HS-5 (cell line): ENCODE data around the gene ZNF750.
"Not testable (repeated sequence)": the region's sequence is repeated elsewhere in the genome, so short reads cannot be mapped to it uniquely, and the experiment has no call there.

Experiments used
- DNase-seq: peaks from one replicate; pipeline ENCODE4 v3.0.0-alpha.2; 2012; ENCODE audit warnings: low read depth

ZNF750 gene

GRCh38 chr17:82793974-82794630, 45.7 kb downstream of the ZNF750 start:
- DNase-seq = no peak

- DNase-seq = peak; percentile 41
Measured at GRCh38 chr17:82791532-82791931, 48.3 kb downstream of the ZNF750 start.

GRCh38 chr17:82790391-82790790, 49.4 kb downstream of the ZNF750 start:
- DNase-seq = no peak

GRCh38 chr17:82789806-82790205, 50.0 kb downstream of the ZNF750 start:
- DNase-seq = no peak

GRCh38 chr17:82789051-82789592, 50.7 kb downstream of the ZNF750 start:
- no peak for DNase-seq

- DNase-seq = no peak
Measured at GRCh38 chr17:82788206-82789001, 51.4 kb downstream of the ZNF750 start.

- DNase-seq = no peak
Measured at GRCh38 chr17:82787081-82787848, 52.6 kb downstream of the ZNF750 start.

GRCh38 chr17:82786427-82786826, 53.4 kb downstream of the ZNF750 start:
- no peak for DNase-seq

- not testable (repeated sequence) for DNase-seq
Measured at GRCh38 chr17:82785581-82785980, 54.2 kb downstream of the ZNF750 start.

- DNase-seq = no peak
Measured at GRCh38 chr17:82783498-82783897, 56.3 kb downstream of the ZNF750 start.

GRCh38 chr17:82782657-82783207, 57.1 kb downstream of the ZNF750 start:
- no peak for DNase-seq

GRCh38 chr17:82781894-82782274, 57.9 kb downstream of the ZNF750 start:
- no peak for DNase-seq

GRCh38 chr17:82780971-82781893, 58.6 kb downstream of the ZNF750 start:
- no peak for DNase-seq

- no peak for DNase-seq
Measured at GRCh38 chr17:82780195-82780594, 59.6 kb downstream of the ZNF750 start.

- DNase-seq = no peak
Measured at GRCh38 chr17:82779541-82779940, 60.3 kb downstream of the ZNF750 start.
